ENCODE results near the gene FBXO38.
A peak's percentile ranks its signal among the peaks of the same experiment; 100 is the strongest.

FBXO38 gene

DNA sequence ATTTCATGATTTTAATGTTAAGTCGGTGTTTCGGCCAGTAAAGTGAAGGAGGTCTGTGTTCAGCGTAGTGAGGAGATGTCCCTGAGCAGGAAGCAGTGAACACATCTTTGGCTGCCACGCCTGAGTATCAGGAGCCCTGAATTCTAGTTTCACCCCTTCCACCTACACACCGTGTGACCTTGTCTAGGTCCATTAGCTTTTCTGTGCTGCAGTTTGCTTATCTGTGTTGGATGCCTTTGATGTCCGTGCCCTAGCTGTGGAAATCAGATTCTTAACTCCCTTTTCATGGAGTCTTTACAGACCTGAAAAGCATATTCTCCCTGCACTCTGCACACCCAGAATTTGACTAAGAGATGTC is 601 bp downstream of the FBXO38 start:
- DNase-seq = no peak

DNA sequence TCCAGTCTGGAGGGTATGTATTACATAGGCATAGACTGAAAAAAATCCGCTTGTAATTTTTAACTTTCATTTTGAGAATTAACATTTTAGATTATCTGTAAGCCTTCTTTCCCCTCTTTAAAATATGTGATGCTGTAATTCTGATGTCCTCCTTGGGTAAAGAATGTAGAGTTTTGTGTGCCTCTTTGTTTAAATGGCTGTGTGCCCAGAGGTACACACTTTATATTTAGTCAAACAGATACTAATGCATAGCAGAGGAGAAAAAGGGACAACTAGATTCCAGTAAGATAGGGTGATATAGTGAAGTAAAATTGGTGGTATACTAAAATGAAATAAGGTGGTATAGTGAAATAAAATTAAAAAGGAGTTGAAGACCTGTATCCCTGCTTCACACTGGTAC is 1.3 kb downstream of the FBXO38 start:
- no peak for DNase-seq

GRCh38 chr5:148386041-148386440 is 2.3 kb downstream of the FBXO38 start:
- DNase-seq = no peak

DNA sequence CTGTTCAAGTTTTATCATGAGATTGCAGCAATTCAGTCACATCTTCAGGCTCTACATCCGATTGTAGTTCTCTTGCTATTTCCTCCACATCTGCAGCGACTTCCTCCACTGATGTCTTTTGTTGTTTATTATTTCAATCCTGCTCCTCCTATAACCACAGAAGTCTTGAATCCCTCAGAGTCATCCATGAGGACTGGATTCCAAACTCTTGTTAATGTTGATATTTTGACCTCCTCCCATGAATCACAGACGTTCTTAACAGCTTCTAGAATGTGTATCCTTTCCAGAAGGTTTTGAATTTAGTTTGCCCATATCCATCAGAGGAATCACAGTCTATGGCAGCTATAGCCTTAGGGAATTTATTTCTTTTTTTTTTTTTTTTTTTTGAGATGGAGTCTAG is 3.6 kb downstream of the FBXO38 start:
- no peak for DNase-seq

GRCh38 chr5:148388696-148389095 is 4.9 kb downstream of the FBXO38 start:
- DNase-seq = no peak

- DNase-seq = no peak
These were observed 7.2 kb downstream of the FBXO38 start for GRCh38 chr5:148390914-148391313.

GRCh38 chr5:148391422-148391821 is 7.7 kb downstream of the FBXO38 start:
- no peak for DNase-seq

- DNase-seq = peak; percentile 42
These were observed 9.6 kb downstream of the FBXO38 start for GRCh38 chr5:148393390-148393741.

GRCh38 chr5:148394587-148395019 is 10.8 kb downstream of the FBXO38 start:
- no peak for DNase-seq

DNA sequence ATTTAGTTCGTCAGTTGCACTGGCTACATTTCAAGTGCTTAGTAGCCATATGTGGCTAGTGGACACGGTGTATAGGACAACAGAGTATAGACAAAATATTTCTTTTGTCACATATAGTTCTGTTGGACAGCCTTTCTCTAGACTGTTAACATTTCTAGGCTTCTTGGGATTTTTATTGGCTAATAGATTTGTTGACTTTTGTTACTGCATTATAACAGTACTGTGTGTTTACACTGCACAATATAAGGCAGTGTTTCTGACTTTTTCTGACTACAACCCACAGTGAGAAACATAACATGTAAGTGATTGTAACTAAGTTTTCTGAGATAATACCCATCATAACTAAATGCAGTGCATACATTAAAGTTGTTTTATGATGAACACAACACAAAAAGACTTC is 11.3 kb downstream of the FBXO38 start:
- no peak for DNase-seq

DNA sequence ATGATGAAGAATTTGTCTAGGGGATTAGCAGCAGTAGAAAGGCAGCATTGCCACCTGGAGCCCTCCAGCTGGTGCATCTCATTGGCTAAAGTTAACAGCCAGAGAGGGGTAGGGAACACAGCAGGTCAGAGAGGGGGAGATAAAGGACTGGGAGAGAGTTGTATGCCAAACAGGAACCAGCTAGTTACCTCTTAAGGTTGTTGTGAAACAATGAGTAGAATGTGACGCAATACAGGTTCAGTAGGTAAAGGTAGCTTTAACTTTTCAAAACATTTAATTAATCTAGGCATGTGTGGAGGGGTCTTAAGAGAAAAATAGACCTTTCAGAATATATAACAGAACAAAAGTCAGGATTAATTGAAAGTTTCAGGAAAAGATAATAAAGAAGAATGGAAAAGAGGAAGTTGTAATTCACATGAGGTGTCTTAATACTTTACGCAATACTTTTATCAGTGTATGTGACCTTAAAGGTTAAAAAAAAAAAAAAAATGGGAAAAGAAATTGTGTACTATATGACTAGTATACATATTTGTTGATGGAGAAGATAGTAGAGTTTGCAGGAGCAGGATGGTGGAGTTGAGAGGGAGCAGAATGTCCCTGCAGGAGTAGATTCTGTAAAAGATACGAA is 14.3 kb downstream of the FBXO38 start:
- no peak for DNase-seq

GRCh38 chr5:148398698-148399121 is 15.0 kb downstream of the FBXO38 start:
- DNase-seq = no peak

DNA sequence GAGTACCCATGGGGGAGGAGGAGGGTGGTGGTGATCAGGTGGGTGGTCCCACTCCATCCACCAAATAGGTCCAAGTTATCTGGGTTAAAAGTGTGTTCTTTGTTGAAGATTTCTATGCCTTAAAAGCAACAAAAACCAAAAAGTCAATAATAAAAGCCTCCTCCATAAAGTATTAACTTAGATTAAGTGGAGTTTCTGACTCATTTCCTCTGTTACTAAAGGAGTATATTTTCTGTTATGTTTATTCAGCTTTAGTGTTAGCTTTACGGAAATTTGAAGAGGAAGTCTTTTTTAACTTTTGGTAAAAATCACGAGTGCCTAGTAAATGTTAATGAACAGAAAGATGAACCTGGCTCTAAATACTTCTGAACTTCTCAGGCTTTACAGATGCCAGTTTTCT is 17.8 kb downstream of the FBXO38 start:
- no peak for DNase-seq

GRCh38 chr5:148403344-148403743 is 19.6 kb downstream of the FBXO38 start:
- no peak for DNase-seq

GRCh38 chr5:148406406-148406805 is 22.6 kb downstream of the FBXO38 start:
- DNase-seq = no peak

GRCh38 chr5:148408092-148408491 is 24.3 kb downstream of the FBXO38 start:
- DNase-seq = no peak

DNA sequence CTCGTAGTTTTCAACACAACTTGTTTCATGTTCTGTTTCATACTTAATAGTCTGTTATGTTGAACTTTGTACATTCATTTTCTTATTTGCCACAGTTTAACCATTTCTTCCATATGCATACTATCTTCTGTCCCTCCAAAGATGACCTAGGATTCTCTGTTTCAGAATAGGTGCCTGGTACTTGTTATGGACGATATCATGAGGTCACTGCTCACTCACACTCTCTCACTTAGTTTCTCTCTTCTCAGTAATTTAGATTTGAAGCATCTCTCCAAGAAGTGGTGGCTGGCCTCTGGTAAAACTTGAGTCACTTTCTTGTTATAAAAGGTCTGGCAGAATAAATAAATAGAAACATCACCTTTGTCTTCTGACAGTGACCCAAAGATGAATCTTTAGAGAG is 28.4 kb downstream of the FBXO38 start:
- no peak for DNase-seq

DNA sequence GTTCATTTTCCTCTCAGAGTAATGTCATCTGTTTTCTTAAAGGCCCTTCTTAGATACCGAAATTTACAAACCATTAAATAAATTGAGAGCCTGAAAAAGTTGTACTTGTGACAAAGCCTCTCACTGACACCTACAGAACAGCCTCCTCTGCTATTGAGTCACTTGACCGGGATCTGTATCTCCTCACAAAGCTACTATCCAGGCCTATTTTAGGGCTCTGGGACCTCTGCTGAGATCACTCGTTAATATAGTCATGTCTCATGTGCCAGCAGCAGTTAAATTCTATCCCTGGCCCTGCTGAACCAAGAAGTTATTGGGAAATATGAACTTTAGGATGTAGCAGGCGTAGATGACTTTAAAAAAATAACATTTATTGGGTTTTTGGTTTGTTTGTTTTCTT is 31.1 kb downstream of the FBXO38 start:
- no peak for DNase-seq

DNA sequence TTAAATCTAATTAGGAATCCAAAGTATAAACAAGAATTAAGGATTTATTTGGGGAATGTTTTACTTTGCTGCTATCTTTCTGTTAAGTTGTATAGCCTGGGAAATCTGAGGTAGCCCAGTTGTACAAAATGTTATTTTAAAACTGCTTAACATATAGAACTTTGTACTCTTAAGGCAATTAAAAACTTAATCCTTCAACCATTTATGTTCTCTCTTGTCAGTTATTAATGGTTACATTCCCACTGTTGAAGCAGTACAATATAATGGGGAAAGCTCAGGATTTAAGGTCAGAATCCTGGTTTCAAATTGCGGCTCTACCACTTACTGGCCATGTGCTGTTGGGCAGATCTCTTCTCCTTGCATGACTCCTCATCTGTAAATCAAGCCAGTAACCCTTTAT is 32.7 kb downstream of the FBXO38 start:
- no peak for DNase-seq

DNA sequence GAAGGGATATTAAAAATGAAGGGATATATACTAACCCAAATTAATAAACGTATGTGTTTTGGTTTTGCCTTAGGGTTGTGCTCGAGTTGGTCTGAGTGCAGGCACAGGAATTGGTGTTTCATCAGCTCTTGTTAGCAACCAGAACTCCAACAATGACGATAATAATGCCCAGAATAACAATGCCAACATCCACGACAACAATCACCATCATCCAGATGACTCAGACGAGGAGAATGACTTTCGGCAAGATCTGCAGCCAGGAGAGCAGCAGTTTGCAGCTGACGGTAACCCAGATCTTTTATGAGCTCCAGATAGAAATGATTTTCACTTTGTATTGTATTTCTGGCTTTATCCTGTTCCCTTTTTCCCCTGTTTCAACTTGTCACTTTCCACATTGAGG is 33.2 kb downstream of the FBXO38 start:
- no peak for DNase-seq

GRCh38 chr5:148418511-148418910 is 34.8 kb downstream of the FBXO38 start:
- DNase-seq = no peak

GRCh38 chr5:148421661-148422060 is 37.9 kb downstream of the FBXO38 start:
- DNase-seq = no peak

DNA sequence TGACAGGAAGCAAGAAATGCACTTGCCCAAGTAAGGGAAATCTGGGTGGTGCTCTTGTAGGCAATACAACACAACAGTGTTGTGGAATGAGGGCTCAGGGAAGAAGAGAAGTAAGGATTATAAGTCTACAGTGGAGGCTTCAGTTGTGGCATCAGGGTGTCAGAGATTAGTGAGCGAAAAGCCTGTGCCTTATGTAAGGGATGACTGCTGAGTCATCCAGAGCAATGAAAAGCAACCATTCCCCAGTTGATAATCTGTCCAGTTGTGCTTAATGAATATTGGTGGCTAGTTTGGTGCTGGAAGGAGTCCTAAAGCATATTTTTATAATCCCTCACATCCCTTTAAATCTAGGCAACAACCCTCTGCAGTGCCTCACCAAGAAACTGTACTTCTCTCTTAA is 42.0 kb downstream of the FBXO38 start:
- DNase-seq = no peak

GRCh38 chr5:148426514-148426913 is 42.8 kb downstream of the FBXO38 start:
- no peak for DNase-seq

DNA sequence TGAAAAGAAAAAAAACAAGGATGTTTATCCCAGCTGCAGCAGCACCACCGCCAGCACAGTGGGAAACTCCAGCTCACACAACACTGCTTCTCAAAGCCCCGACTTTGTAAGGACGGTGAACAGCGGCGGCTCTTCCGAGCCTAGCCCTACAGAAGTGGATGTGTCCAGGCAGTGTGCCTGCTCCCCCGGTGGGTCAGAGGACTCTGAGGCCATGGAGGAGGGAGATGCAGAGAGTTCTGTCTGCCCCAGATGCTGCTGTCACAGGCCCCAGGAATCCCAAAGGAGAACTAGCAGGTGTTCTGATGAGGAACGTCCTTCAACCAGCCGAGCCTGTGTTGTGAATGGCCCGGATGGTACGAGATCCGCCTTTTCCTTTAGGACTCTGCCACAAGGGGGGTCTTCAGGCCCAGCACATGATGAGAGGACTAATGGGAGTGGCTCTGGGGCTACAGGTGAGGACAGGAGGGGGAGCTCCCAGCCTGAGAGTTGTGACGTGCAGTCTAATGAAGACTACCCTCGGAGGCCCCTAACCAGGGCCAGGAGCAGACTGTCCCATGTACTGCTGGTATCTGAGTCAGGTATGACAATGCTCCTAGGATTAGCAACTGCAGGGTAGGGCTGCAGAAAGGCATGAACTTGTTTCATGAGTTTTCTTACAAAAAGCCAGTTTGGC is 43.7 kb downstream of the FBXO38 start:
- no peak for DNase-seq
